GM13977 (cell line): Measurements from ENCODE around the gene GPX2.

Source experiments
- DNase-seq: peaks from one replicate; pipeline ENCODE4 v3.0.0; 2012; ENCODE audit warnings: low spot score
- CTCF ChIP-seq: IDR thresholded peaks from 2 replicates; pipeline ENCODE4 v1.5.1; 2012; ENCODE audit warnings: mild to moderate bottlenecking, control low read depth; ENCODE audit not compliant: insufficient read depth; ENCODE audit errors: extremely low read depth, missing control alignments
- in situ Hi-C: fragments of 300-500 bp; cut with MboI; formaldehyde crosslinking; loops from one replicate; pipeline ENCODE4 v1.12.0; 2022; ENCODE audit warnings: low sequenced_read_pairs, low pct_unique_long_range_greater_than_20kb, mixed read lengths, inconsistent platforms; ENCODE audit not compliant: unreplicated experiment

GPX2 gene

GRCh38 chr14:64963611-64964010 is 21.1 kb upstream of the GPX2 start:
- TF ChIP-seq CTCF = peak; percentile 24
- in situ Hi-C loops = no loop called here
- no peak for DNase-seq

- in situ Hi-C loops = no loop called here
- TF ChIP-seq CTCF = no peak
- DNase-seq = no peak
Observed at GRCh38 chr14:64960762-64961276, 18.3 kb upstream of the GPX2 start.

GRCh38 chr14:64958743-64959142 is 16.2 kb upstream of the GPX2 start:
- no peak for DNase-seq
- TF ChIP-seq CTCF = no peak
- in situ Hi-C loops = no loop called here

- in situ Hi-C loops = no loop called here
- DNase-seq = no peak
- TF ChIP-seq CTCF = no peak
Observed at GRCh38 chr14:64958201-64958600, 15.7 kb upstream of the GPX2 start.

- no peak for TF ChIP-seq CTCF
- in situ Hi-C loops = no loop called here
- no peak for DNase-seq
Observed at GRCh38 chr14:64956697-64957406, 14.3 kb upstream of the GPX2 start.

- in situ Hi-C loops = no loop called here
- DNase-seq = no peak
- no peak for TF ChIP-seq CTCF
Observed at GRCh38 chr14:64955297-64955696, 12.8 kb upstream of the GPX2 start.
